CD4-positive, CD25-positive, alpha-beta regulatory T cell (primary cell): ENCODE measurements around the gene SIK3. TPM values are rescaled to one million over a fixed set of nuclear protein-coding genes. Genes with fewer than 3 reads are reported as not detected.

Source experiments
- ATAC-seq, 2 donors: fragments of 150-1000 bp; cut with Tn5 transposase; one replicate each; pipeline ENCODE4 v1.10.0; 2021; ENCODE audit warnings: low read depth in 2 of 2, moderate number of reproducible peaks in 2 of 2, moderate library complexity in 1 of 2
- DNase-seq, 3 donors: peaks; one replicate each; pipeline versions ENCODE4 v3.0.0 to v3.0.0-alpha.2; 2012 to 2022; ENCODE audit warnings: mixed read lengths in 1 of 3
- H3K27ac ChIP-seq: one replicate; pipeline ENCODE4 v1.7.0; 2013; ENCODE audit warnings: mild to moderate bottlenecking, low read length; ENCODE audit not compliant: insufficient read depth, poor library complexity, severe bottlenecking
- H3K27me3 ChIP-seq: one replicate; pipeline ENCODE4 v1.7.0; 2013; ENCODE audit warnings: low read length; ENCODE audit not compliant: control insufficient read depth, insufficient read depth
- H3K36me3 ChIP-seq: one replicate; pipeline ENCODE4 v1.7.0; 2013; ENCODE audit warnings: mild to moderate bottlenecking, low read length, moderate library complexity; ENCODE audit not compliant: control insufficient read depth, insufficient read depth
- H3K4me1 ChIP-seq: 2 replicates; pipeline ENCODE4 v1.7.0; 2013; ENCODE audit warnings: mild to moderate bottlenecking, low read length; ENCODE audit not compliant: insufficient read depth, control insufficient read depth, poor library complexity, severe bottlenecking
- H3K4me3 ChIP-seq: one replicate; pipeline ENCODE4 v1.7.0; 2013; ENCODE audit warnings: low read depth, mild to moderate bottlenecking, low read length, moderate library complexity
- H3K9me3 ChIP-seq, 2 experiments: 1 replicate in 1 of 2; 2 replicates in 1 of 2; pipeline ENCODE4 v1.7.0; 2013; ENCODE audit warnings: low read length in 2 of 2, mild to moderate bottlenecking in 1 of 2, moderate library complexity in 1 of 2; ENCODE audit not compliant: control insufficient read depth in 2 of 2
- H3K27ac Mint-ChIP-seq, 3 donors: one replicate each; pipeline ENCODE4 v1.8.0; 2020 to 2022; ENCODE audit warnings: mild to moderate bottlenecking in 3 of 3, mixed read lengths in 3 of 3, moderate library complexity in 2 of 3
- H3K27me3 Mint-ChIP-seq: one replicate; pipeline ENCODE4 v1.8.0; 2022; ENCODE audit warnings: mild to moderate bottlenecking, mixed read lengths
- H3K36me3 Mint-ChIP-seq: one replicate; pipeline ENCODE4 v1.8.0; 2020; ENCODE audit warnings: mixed read lengths
- H3K4me1 Mint-ChIP-seq, 4 donors: one replicate each; pipeline ENCODE4 v1.8.0; 2020 to 2022; ENCODE audit warnings: mixed read lengths in 4 of 4, mild to moderate bottlenecking in 1 of 4
- H3K4me3 Mint-ChIP-seq, 4 donors: one replicate each; pipeline ENCODE4 v1.8.0; 2020 to 2022; ENCODE audit warnings: mild to moderate bottlenecking in 4 of 4, mixed read lengths in 4 of 4, moderate library complexity in 3 of 4
- H3K9me3 Mint-ChIP-seq, 7 donors: one replicate each; pipeline ENCODE4 v1.8.0; 2020 to 2022; ENCODE audit warnings: mixed read lengths in 7 of 7, mild to moderate bottlenecking in 3 of 7, moderate library complexity in 2 of 7
- polyA plus RNA-seq, 4 donors: library from polyadenylated mRNA; unstranded; fragments of 300-500 nt; fragmentation: Illumina TruSeq; gene quantifications; one replicate each; pipeline ENCODE4 v1.2.3, GENCODE V29; 2021
- total RNA-seq: library from RNA; stranded (reverse); gene quantifications from one replicate; pipeline ENCODE4 v1.2.3, GENCODE V29; 2022

SIK3 gene
- total and polyA plus RNA-seq, 5 donors from 2014 or later, result 7.0 to 55.2 (median 9.4) TPM

DNA sequence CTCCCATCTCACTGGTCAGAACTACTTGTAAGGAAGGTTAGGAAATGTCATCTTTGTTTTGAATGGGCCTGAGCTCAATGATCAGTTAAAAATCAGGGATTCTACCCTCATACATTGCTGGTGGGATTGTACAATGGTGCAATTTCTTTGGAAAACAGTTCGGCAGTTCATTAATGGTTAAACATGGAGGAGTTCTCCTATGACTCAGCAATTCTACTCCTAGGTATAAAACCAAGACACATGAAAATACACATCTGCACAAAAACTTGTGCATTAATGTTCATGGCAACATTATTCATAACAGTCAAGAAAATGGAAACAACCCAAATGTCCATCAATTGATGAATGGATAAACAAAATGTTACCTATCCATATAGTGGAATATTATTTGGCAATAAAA, 301.7 kb downstream of the SIK3 start:
- Mint-ChIP-seq H3K9me3 (no peaks in the 10 kb centered on the region), H3K27ac (no peak overlapping the region), H3K36me3 (no peaks in the 10 kb centered on the region), H3K27me3 (peaks cover 32% of the 10 kb centered on the region), H3K4me3 (no peak overlapping the region), H3K4me1 (peaks cover 0 to 6% (median 3%) of the 10 kb centered on the region in 4 donors)
- Histone ChIP-seq H3K36me3 (no peaks in the 10 kb centered on the region), H3K27me3 (peaks cover 3% of the 10 kb centered on the region), H3K9me3 (no peaks in the 10 kb centered on the region), H3K4me1 (peaks cover 2% of the 10 kb centered on the region), H3K27ac (no peak overlapping the region), H3K4me3 (no peak overlapping the region)
- ATAC-seq, result no peak
- no peak for DNase-seq

DNA sequence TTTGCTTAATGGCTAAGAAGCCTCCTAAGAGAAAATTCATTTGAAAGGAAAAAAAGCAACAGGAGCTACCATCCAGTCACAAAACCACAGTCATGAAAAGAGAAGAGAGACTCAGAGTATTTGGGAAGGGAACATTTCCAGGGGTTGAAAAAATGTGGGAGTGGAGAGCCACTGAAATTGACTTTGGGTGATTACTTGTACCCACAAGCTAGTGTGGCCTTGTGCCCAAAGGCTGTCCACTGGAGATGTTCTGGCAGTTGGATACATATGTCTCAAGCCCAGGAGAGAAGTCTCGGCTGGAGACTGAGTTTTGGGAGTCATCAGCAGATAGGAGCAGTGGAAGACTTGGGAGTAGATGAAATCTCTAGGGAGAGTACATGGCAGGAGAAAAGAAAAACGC, 303.4 kb downstream of the SIK3 start:
- ATAC-seq (no peak), DNase-seq (no peak)
- peaks cover 29% of the 10 kb centered on the region for H3K27me3 Mint-ChIP-seq
- no peak overlapping the region for H3K4me3 Mint-ChIP-seq
- Histone ChIP-seq H3K27me3 (peaks cover 3% of the 10 kb centered on the region), H3K36me3 (no peaks in the 10 kb centered on the region), H3K9me3 (no peaks in the 10 kb centered on the region), H3K4me3 (no peak overlapping the region), H3K27ac (no peak overlapping the region), H3K4me1 (peaks cover 9% of the 10 kb centered on the region)
- no peak overlapping the region for H3K27ac Mint-ChIP-seq
- peaks cover 5 to 11% (median 6%) of the 10 kb centered on the region in 4 donors for H3K4me1 Mint-ChIP-seq
- H3K36me3 Mint-ChIP-seq, result no peaks in the 10 kb centered on the region
- H3K9me3 Mint-ChIP-seq, result no peaks in the 10 kb centered on the region

DNA sequence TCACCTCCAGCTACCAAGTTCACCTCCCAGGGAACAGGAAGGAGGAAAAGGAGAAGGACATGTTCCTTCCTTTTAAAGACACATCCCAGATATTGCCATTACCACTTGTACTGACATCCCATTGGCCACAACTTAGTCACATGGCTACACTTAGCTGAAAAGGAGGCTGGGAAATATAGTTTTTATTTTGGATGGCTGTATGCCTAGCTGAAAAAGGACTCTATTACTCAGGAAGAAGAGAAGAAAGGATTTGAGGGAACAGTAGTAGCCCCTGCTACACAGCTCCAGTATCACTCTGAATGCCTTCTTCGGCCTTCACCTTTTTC, 304.5 kb downstream of the SIK3 start:
- no peaks in the 10 kb centered on the region for H3K9me3 Mint-ChIP-seq
- peaks cover 5 to 18% (median 8%) of the 10 kb centered on the region in 4 donors for H3K4me1 Mint-ChIP-seq
- H3K4me1 ChIP-seq, result peaks cover 9% of the 10 kb centered on the region
- no peak overlapping the region for H3K27ac ChIP-seq
- no peaks in the 10 kb centered on the region for H3K36me3 Mint-ChIP-seq
- H3K4me3 ChIP-seq, result no peak overlapping the region
- H3K27me3 Mint-ChIP-seq, result peaks cover 20% of the 10 kb centered on the region
- H3K36me3 ChIP-seq, result no peaks in the 10 kb centered on the region
- ATAC-seq, result no peak
- H3K27ac Mint-ChIP-seq, result no peak overlapping the region
- DNase-seq, result no peak
- no peaks in the 10 kb centered on the region for H3K27me3 ChIP-seq
- no peaks in the 10 kb centered on the region for H3K9me3 ChIP-seq
- peak overlapping the region in 1 of 4 donors; percentile 38 for H3K4me3 Mint-ChIP-seq

Other genes starting within 250 kb of the SIK3 start
- gene PAFAH1B2, start 45.9 kb upstream of the SIK3 start, total RNA-seq, result 43.3 TPM
- gene PAFAH1B2, start 45.9 kb upstream of the SIK3 start, polyA plus RNA-seq, result 10 to 100 TPM; 15.0 to 24.1 (median 16.9) TPM
- 129 TPM for gene SIDT2, start 80.3 kb upstream of the SIK3 start, total RNA-seq
- 1 to 10 TPM; 2.5 to 5.9 (median 4.6) TPM for gene SIDT2, start 80.3 kb upstream of the SIK3 start, polyA plus RNA-seq
- 11.7 TPM for gene TAGLN, start 100.9 kb upstream of the SIK3 start, total RNA-seq
- 1 to 10 TPM in 1 of 4 donors, under 1 TPM in 3; 0.25 to 1.3 (median 0.64) TPM for gene TAGLN, start 100.9 kb upstream of the SIK3 start, polyA plus RNA-seq
- gene PCSK7, start 133.6 kb upstream of the SIK3 start, total RNA-seq, result 478 TPM
- 10 to 100 TPM; 55.0 to 76.1 (median 63.4) TPM for gene PCSK7, start 133.6 kb upstream of the SIK3 start, polyA plus RNA-seq
- gene RNF214, start 134.2 kb upstream of the SIK3 start, total RNA-seq, result 54.6 TPM
- gene RNF214, start 134.2 kb upstream of the SIK3 start, polyA plus RNA-seq, result 10 to 100 TPM; 51.0 to 69.6 (median 55.7) TPM
- 7.2 TPM for gene BACE1-AS, start 192.9 kb upstream of the SIK3 start, total RNA-seq
- 1 to 10 TPM; 1.2 to 2.8 (median 1.9) TPM for gene BACE1-AS, start 192.9 kb upstream of the SIK3 start, polyA plus RNA-seq
- 6.9 TPM for gene BACE1, start 217.8 kb upstream of the SIK3 start, total RNA-seq
- gene BACE1, start 217.8 kb upstream of the SIK3 start, polyA plus RNA-seq, result 1 to 10 TPM; 1.1 to 2.0 (median 1.4) TPM
- 73.4 TPM for gene CEP164, start 229.4 kb upstream of the SIK3 start, total RNA-seq
- gene CEP164, start 229.4 kb upstream of the SIK3 start, polyA plus RNA-seq, result 10 to 100 TPM; 19.7 to 30.9 (median 20.6) TPM